CD4-positive, alpha-beta T cell treated with Interleukin-17A for 1 hour (primary cell): ENCODE data around the gene C1orf174.
A peak's percentile ranks its signal among the peaks of the same experiment; 100 is the strongest.

Experiments used
- DNase-seq: peaks from one replicate; pipeline ENCODE4 v3.0.0-alpha.2; 2020

C1orf174 gene

GRCh38 chr1:3900150-3900968, at the start of gene C1orf174:
Gene C1orf174 (minus strand): TSS chr1:3900272. CDS start chr1:3900186, 86 bp downstream.
- DNase-seq: peak; percentile 99

GRCh38 chr1:3948344-3948743, 48.3 kb upstream of the C1orf174 start:
- DNase-seq: no peak

- no peak for DNase-seq
Observed at GRCh38 chr1:3945916-3946840, 46.1 kb upstream of the C1orf174 start.

GRCh38 chr1:3945222-3945621, 45.1 kb upstream of the C1orf174 start:
- no peak for DNase-seq

GRCh38 chr1:3944578-3945125, 44.6 kb upstream of the C1orf174 start:
- DNase-seq: no peak

GRCh38 chr1:3943806-3944577, 43.9 kb upstream of the C1orf174 start:
- no peak for DNase-seq

- no peak for DNase-seq
Observed at GRCh38 chr1:3943123-3943431, 43.0 kb upstream of the C1orf174 start.

GRCh38 chr1:3942416-3943122, 42.5 kb upstream of the C1orf174 start:
- no peak for DNase-seq

GRCh38 chr1:3940754-3941345, 40.8 kb upstream of the C1orf174 start:
- DNase-seq: no peak

- DNase-seq: no peak
Observed at GRCh38 chr1:3940081-3940753, 40.1 kb upstream of the C1orf174 start.

- DNase-seq: no peak
Observed at GRCh38 chr1:3939242-3940080, 39.4 kb upstream of the C1orf174 start.

GRCh38 chr1:3932156-3932919, 32.3 kb upstream of the C1orf174 start:
- no peak for DNase-seq

- DNase-seq: no peak
Observed at GRCh38 chr1:3931007-3931912, 31.2 kb upstream of the C1orf174 start.

- DNase-seq: no peak
Observed at GRCh38 chr1:3930301-3931006, 30.4 kb upstream of the C1orf174 start.

- no peak for DNase-seq
Observed at GRCh38 chr1:3929126-3929525, 29.1 kb upstream of the C1orf174 start.

- DNase-seq: no peak
Observed at GRCh38 chr1:3928586-3928985, 28.5 kb upstream of the C1orf174 start.

GRCh38 chr1:3926956-3927355, 26.9 kb upstream of the C1orf174 start:
- DNase-seq: no peak

- DNase-seq: no peak
Observed at GRCh38 chr1:3925762-3926161, 25.7 kb upstream of the C1orf174 start.
